ENCODE data around the gene ADO. TPM values are rescaled to one million over a fixed set of nuclear protein-coding genes. Genes with fewer than 3 reads are reported as not detected.
"Not testable (repeated sequence)": the region's sequence is repeated elsewhere in the genome, so short reads cannot be mapped to it uniquely, and the experiment has no call there.

The ADO gene
- total RNA-seq, 5 donors from 2014 or later (not counting 1 experiment from before 2014, with no cell fraction given) = 10.5 to 17.5 (median 15.6) TPM

GRCh38 chr10:62772186-62772974 lies 32.1 kb upstream of the ADO start:
- Mint-ChIP-seq H3K36me3 (no peaks in the 10 kb centered on the region), H3K27me3 (peaks cover 0 to 5% of the 10 kb centered on the region in 2 donors), H3K4me3 (no peak overlapping the region), H3K27ac (no peak overlapping the region), H3K4me1 (no peaks in the 10 kb centered on the region), H3K9me3 (no peaks in the 10 kb centered on the region)
- CTCF ChIA-PET = interaction anchor here in 1 of 2 donors (0.5 kb wide), 1 partner anchor 156 kb away, joined by 3 read pairs; no protein-coding TSS in a partner anchor
- WGBS (ENCODE audit: insufficient coverage) = 94% methylated on average over 2 of the region's 7 CpGs
- Histone ChIP-seq H3K9me3 (no peaks in the 10 kb centered on the region), H3K4me3 (ENCODE audit: control insufficient read depth in 1 of 2, extremely low read depth in 1 of 2, low read length in 1 of 2) (no peak overlapping the region), H3K27me3 (replicated peaks in 1 of 2; ENCODE audit: control insufficient read depth in 2 of 2, extremely low read depth in 1 of 2, insufficient read depth in 2 of 2, low read length in 1 of 2) (no peaks in the 10 kb centered on the region), H3K36me3 (ENCODE audit: control insufficient read depth in 2 of 2, extremely low read depth in 1 of 2, insufficient read depth in 1 of 2, low read length in 1 of 2) (no peaks in the 10 kb centered on the region), H3K27ac (ENCODE audit: low read length) (no peak overlapping the region), H3K4me1 (ENCODE audit: control insufficient read depth in 1 of 2, extremely low read depth in 1 of 2, insufficient read depth in 2 of 2, low read length in 2 of 2) (no peaks in the 10 kb centered on the region)
- ATAC-seq (replicated peaks in 1 of 4) (no peak), DNase-seq (no peak)
- POLR2A ChIA-PET = no interaction called here

- ChIA-PET CTCF (interaction anchor here in 1 of 2 donors (0.6 to 2.3 kb wide), 3 partner anchors 39 to 185 kb away, joined by 3 to 31 read pairs (median 11); partner anchors contain the start of gene EGR2), POLR2A (no interaction called here)
- no peak overlapping the region for H3K4me3 Mint-ChIP-seq
- ATAC-seq (replicated peaks in 1 of 4) (no peak), DNase-seq (no peak)
- peaks cover 0 to 5% of the 10 kb centered on the region in 2 donors for H3K27me3 Mint-ChIP-seq
- peaks cover 12 to 16% of the 10 kb centered on the region in 2 experiments for H3K4me1 ChIP-seq (ENCODE audit: control insufficient read depth in 1 of 2, extremely low read depth in 1 of 2, insufficient read depth in 2 of 2, low read length in 2 of 2)
- no peaks in the 10 kb centered on the region for H3K27me3 ChIP-seq (replicated peaks in 1 of 2; ENCODE audit: control insufficient read depth in 2 of 2, extremely low read depth in 1 of 2, insufficient read depth in 2 of 2, low read length in 1 of 2)
- H3K4me3 ChIP-seq (ENCODE audit: control insufficient read depth in 1 of 2, extremely low read depth in 1 of 2, low read length in 1 of 2) = no peak overlapping the region
- no peaks in the 10 kb centered on the region for H3K36me3 ChIP-seq (ENCODE audit: control insufficient read depth in 2 of 2, extremely low read depth in 1 of 2, insufficient read depth in 1 of 2, low read length in 1 of 2)
- no peaks in the 10 kb centered on the region for H3K9me3 ChIP-seq
- WGBS (ENCODE audit: insufficient coverage) = no CpG with 5 or more reads among the region's 2 CpGs
- no peaks in the 10 kb centered on the region for H3K9me3 Mint-ChIP-seq
- H3K4me1 Mint-ChIP-seq = peaks cover 16 to 23% (median 17%) of the 10 kb centered on the region in 3 donors
- H3K27ac ChIP-seq (ENCODE audit: low read length) = no peak overlapping the region
- H3K27ac Mint-ChIP-seq = peak overlapping the region in 1 of 2 donors; percentile 10
- H3K36me3 Mint-ChIP-seq = no peaks in the 10 kb centered on the region
Measured at GRCh38 chr10:62778125-62778524, 26.4 kb upstream of the ADO start.

GRCh38 chr10:62779487-62780248 lies 24.9 kb upstream of the ADO start:
- ChIA-PET CTCF (interaction anchor here (0.6 to 2.3 kb wide), 14 partner anchors 10 to 941 kb away, joined by 3 to 31 read pairs (median 4); partner anchors contain the start of gene EGR2 (in 1 of the 2)), POLR2A (interaction anchor here (0.5 to 1.2 kb wide), 9 partner anchors 15 to 406 kb away, joined by 3 to 6 read pairs (median 4); partner anchors contain the start of genes ADO (in 1 of the 2) and EGR2 (in 1 of the 2))
- peak overlapping the region; percentile 44 for H3K27ac ChIP-seq (ENCODE audit: low read length)
- peaks cover 0 to 5% of the 10 kb centered on the region in 2 donors for H3K27me3 Mint-ChIP-seq
- no CpG with 5 or more reads among the region's 5 CpGs for WGBS (ENCODE audit: insufficient coverage)
- H3K4me3 ChIP-seq (ENCODE audit: control insufficient read depth in 1 of 2, extremely low read depth in 1 of 2, low read length in 1 of 2) = no peak overlapping the region
- H3K9me3 ChIP-seq = no peaks in the 10 kb centered on the region
- H3K36me3 ChIP-seq (ENCODE audit: control insufficient read depth in 2 of 2, extremely low read depth in 1 of 2, insufficient read depth in 1 of 2, low read length in 1 of 2) = no peaks in the 10 kb centered on the region
- peaks cover 3% of the 10 kb centered on the region for H3K36me3 Mint-ChIP-seq
- DNase-seq = peak; percentile 48 to 95 (median 85)
- peaks cover 16 to 23% (median 17%) of the 10 kb centered on the region in 3 donors for H3K4me1 Mint-ChIP-seq
- H3K4me1 ChIP-seq (ENCODE audit: control insufficient read depth in 1 of 2, extremely low read depth in 1 of 2, insufficient read depth in 2 of 2, low read length in 2 of 2) = peaks cover 12 to 16% of the 10 kb centered on the region in 2 experiments
- peak overlapping the region in 1 of 3 donors; percentile 50 for H3K4me3 Mint-ChIP-seq
- no peaks in the 10 kb centered on the region for H3K27me3 ChIP-seq (replicated peaks in 1 of 2; ENCODE audit: control insufficient read depth in 2 of 2, extremely low read depth in 1 of 2, insufficient read depth in 2 of 2, low read length in 1 of 2)
- peak; percentile 96 to 99 (median 98) for ATAC-seq (replicated peaks in 1 of 4)
- H3K9me3 Mint-ChIP-seq = peaks cover 0 to 5% (median 4%) of the 10 kb centered on the region in 3 donors
- H3K27ac Mint-ChIP-seq = peak overlapping the region; percentile 37 to 59

- H3K36me3 ChIP-seq (ENCODE audit: control insufficient read depth in 2 of 2, extremely low read depth in 1 of 2, insufficient read depth in 1 of 2, low read length in 1 of 2); DNase-seq; H3K27ac Mint-ChIP-seq; H3K4me3 Mint-ChIP-seq; H3K9me3 ChIP-seq; ATAC-seq (replicated peaks in 1 of 4); H3K4me3 ChIP-seq (ENCODE audit: control insufficient read depth in 1 of 2, extremely low read depth in 1 of 2, low read length in 1 of 2); H3K36me3 Mint-ChIP-seq; H3K27ac ChIP-seq (ENCODE audit: low read length); H3K27me3 Mint-ChIP-seq; H3K27me3 ChIP-seq (replicated peaks in 1 of 2; ENCODE audit: control insufficient read depth in 2 of 2, extremely low read depth in 1 of 2, insufficient read depth in 2 of 2, low read length in 1 of 2); CTCF ChIA-PET; H3K4me1 ChIP-seq (ENCODE audit: control insufficient read depth in 1 of 2, extremely low read depth in 1 of 2, insufficient read depth in 2 of 2, low read length in 2 of 2); H3K4me1 Mint-ChIP-seq: not testable (repeated sequence)
- WGBS (ENCODE audit: insufficient coverage) = 93% methylated on average over 2 of the region's 3 CpGs
- POLR2A ChIA-PET = interaction anchor here in 1 of 2 donors (0.7 kb wide), 1 partner anchor 162 kb away, joined by 3 read pairs; no protein-coding TSS in a partner anchor
- H3K9me3 Mint-ChIP-seq = peaks cover 7 to 13% (median 12%) of the 10 kb centered on the region in 3 donors
Measured at GRCh38 chr10:62784537-62784936, 20.0 kb upstream of the ADO start.

GRCh38 chr10:62788285-62788684 lies 16.2 kb upstream of the ADO start:
- H3K27ac ChIP-seq (ENCODE audit: low read length); H3K4me1 ChIP-seq (ENCODE audit: control insufficient read depth in 1 of 2, extremely low read depth in 1 of 2, insufficient read depth in 2 of 2, low read length in 2 of 2); H3K36me3 Mint-ChIP-seq; H3K4me3 Mint-ChIP-seq; H3K36me3 ChIP-seq (ENCODE audit: control insufficient read depth in 2 of 2, extremely low read depth in 1 of 2, insufficient read depth in 1 of 2, low read length in 1 of 2); H3K27me3 Mint-ChIP-seq; H3K27ac Mint-ChIP-seq; DNase-seq; H3K4me1 Mint-ChIP-seq; ATAC-seq (replicated peaks in 1 of 4); POLR2A ChIA-PET; H3K4me3 ChIP-seq (ENCODE audit: control insufficient read depth in 1 of 2, extremely low read depth in 1 of 2, low read length in 1 of 2); H3K27me3 ChIP-seq (replicated peaks in 1 of 2; ENCODE audit: control insufficient read depth in 2 of 2, extremely low read depth in 1 of 2, insufficient read depth in 2 of 2, low read length in 1 of 2); H3K9me3 ChIP-seq: not testable (repeated sequence)
- peaks cover 7 to 13% (median 12%) of the 10 kb centered on the region in 3 donors for H3K9me3 Mint-ChIP-seq
- WGBS (ENCODE audit: insufficient coverage) = no CpG with 5 or more reads among the region's 2 CpGs
- CTCF ChIA-PET = interaction anchor here in 1 of 2 donors (0.7 kb wide), 1 partner anchor 9 kb away, joined by 3 read pairs; no protein-coding TSS in a partner anchor

GRCh38 chr10:62788861-62789467 lies 15.6 kb upstream of the ADO start:
- H3K4me3 ChIP-seq (ENCODE audit: control insufficient read depth in 1 of 2, extremely low read depth in 1 of 2, low read length in 1 of 2) = no peak overlapping the region
- H3K36me3 Mint-ChIP-seq = peaks cover 6% of the 10 kb centered on the region
- no peaks in the 10 kb centered on the region for H3K4me1 Mint-ChIP-seq
- H3K27ac Mint-ChIP-seq = no peak overlapping the region
- POLR2A ChIA-PET = interaction anchor here in 1 of 2 donors (0.5 kb wide), 1 partner anchor 146 kb away, joined by 3 read pairs; no protein-coding TSS in a partner anchor
- no peaks in the 10 kb centered on the region for H3K4me1 ChIP-seq (ENCODE audit: control insufficient read depth in 1 of 2, extremely low read depth in 1 of 2, insufficient read depth in 2 of 2, low read length in 2 of 2)
- peaks cover 7 to 13% (median 12%) of the 10 kb centered on the region in 3 donors for H3K9me3 Mint-ChIP-seq
- no peaks in the 10 kb centered on the region for H3K9me3 ChIP-seq
- H3K27ac ChIP-seq (ENCODE audit: low read length) = no peak overlapping the region
- peaks cover 0 to 3% of the 10 kb centered on the region in 2 experiments for H3K27me3 ChIP-seq (replicated peaks in 1 of 2; ENCODE audit: control insufficient read depth in 2 of 2, extremely low read depth in 1 of 2, insufficient read depth in 2 of 2, low read length in 1 of 2)
- WGBS (ENCODE audit: insufficient coverage) = 91% methylated on average over 4 of the region's 9 CpGs
- no peak overlapping the region for H3K4me3 Mint-ChIP-seq
- CTCF ChIA-PET = interaction anchor here in 1 of 2 donors (0.7 kb wide), 1 partner anchor 10 kb away, joined by 3 read pairs; no protein-coding TSS in a partner anchor
- H3K36me3 ChIP-seq (ENCODE audit: control insufficient read depth in 2 of 2, extremely low read depth in 1 of 2, insufficient read depth in 1 of 2, low read length in 1 of 2) = no peaks in the 10 kb centered on the region
- no peak for DNase-seq
- H3K27me3 Mint-ChIP-seq = no peaks in the 10 kb centered on the region
- no peak for ATAC-seq (replicated peaks in 1 of 4)
